D721Med (cell line): ENCODE results near the gene KMT2C.

Experiments used
- DNase-seq: peaks from one replicate; pipeline ENCODE4 v3.0.0; 2011; ENCODE audit warnings: low spot score; ENCODE audit not compliant: insufficient read length
- FAIRE-seq: peaks from 2 replicates; lab custom pipeline; 2011; peaks lifted over from hg19 to GRCh38; lab: Jason Lieb, UNC
- CTCF ChIP-seq: IDR thresholded peaks from 2 replicates; pipeline ENCODE4 v1.5.1; 2012; ENCODE audit warnings: mild to moderate bottlenecking, control low read depth; ENCODE audit not compliant: insufficient read depth; ENCODE audit errors: missing control alignments

KMT2C gene

GRCh38 chr7:152369518-152369917, 66.3 kb downstream of the KMT2C start:
- FAIRE-seq: peak; percentile 60
- TF ChIP-seq CTCF: no peak
- no peak for DNase-seq

- TF ChIP-seq CTCF: no peak
- FAIRE-seq (no peak), DNase-seq (no peak)
Measured at GRCh38 chr7:152367170-152367569, 68.6 kb downstream of the KMT2C start.

- DNase-seq (no peak), FAIRE-seq (no peak)
- no peak for TF ChIP-seq CTCF
Measured at GRCh38 chr7:152366662-152367061, 69.1 kb downstream of the KMT2C start.

- DNase-seq (no peak), FAIRE-seq (no peak)
- TF ChIP-seq CTCF: no peak
Measured at GRCh38 chr7:152365982-152366603, 69.7 kb downstream of the KMT2C start.

GRCh38 chr7:152363798-152364197, 72.0 kb downstream of the KMT2C start:
- no peak for TF ChIP-seq CTCF
- FAIRE-seq (no peak), DNase-seq (no peak)

GRCh38 chr7:152362128-152362926, 73.5 kb downstream of the KMT2C start:
- no peak for TF ChIP-seq CTCF
- no peak for DNase-seq
- FAIRE-seq: no peak
